ENCODE data around the gene PAPLN. TPM values are rescaled to one million over a fixed set of nuclear protein-coding genes. Genes with fewer than 3 reads are reported as not detected.

Gene PAPLN
- total and polyA plus RNA-seq, 4 donors, result 0.68 to 2.8 (median 1.3) TPM

DNA sequence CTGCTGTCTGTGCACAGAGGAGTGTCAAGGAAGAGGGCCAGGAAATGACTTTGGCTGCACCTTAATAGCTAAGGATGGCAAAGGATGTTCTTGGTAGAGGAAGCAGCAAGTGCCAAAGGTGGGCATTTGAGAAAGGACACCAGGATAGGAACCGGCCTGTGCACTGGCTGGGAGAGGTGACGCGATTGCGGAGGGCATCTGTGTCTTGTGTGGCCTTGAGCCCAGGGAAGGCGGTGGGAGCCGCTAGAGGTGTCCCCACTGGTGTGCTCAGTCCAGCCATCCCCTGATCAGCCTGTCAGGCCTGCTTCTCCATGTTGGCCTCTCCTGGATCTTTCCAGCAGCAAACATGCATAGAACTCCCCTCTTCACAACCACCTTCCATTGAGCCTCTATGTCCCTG lies 30.2 kb downstream of the PAPLN start:
- no peak for DNase-seq (ENCODE audit: low spot score)
- 97% methylated on average over 6 of the region's 6 CpGs for WGBS
- no peaks in the 10 kb centered on the region for H3K27me3 ChIP-seq (ENCODE audit: control insufficient read depth in 4 of 4, insufficient read depth in 4 of 4, low read length in 3 of 4)
- no peak overlapping the region for H3K9ac ChIP-seq (ENCODE audit: low read depth in 1 of 2, low read length in 2 of 2)
- H3K27ac ChIP-seq (ENCODE audit: low read depth in 1 of 2, low read length in 2 of 2), result no peak overlapping the region
- no peaks in the 10 kb centered on the region for H3K36me3 ChIP-seq (ENCODE audit: control insufficient read depth in 4 of 4, insufficient read depth in 3 of 4, low read depth in 1 of 4, low read length in 3 of 4)
- TF ChIP-seq GABPA (IDR thresholded peaks at IDR 0.05 in 1 of 2, conservative IDR thresholded peaks at IDR 0.05 in 1 of 2) (no peak), TAF1 (conservative IDR thresholded peaks at IDR 0.05) (no peak), RXRA (IDR thresholded peaks at IDR 0.05) (no peak), FOXA2 (IDR thresholded peaks at IDR 0.05) (no peak), JUND (IDR thresholded peaks at IDR 0.05) (no peak), RAD21 (IDR thresholded peaks at IDR 0.05) (no peak), YY1 (IDR thresholded peaks at IDR 0.05) (no peak), HNF4A (conservative IDR thresholded peaks at IDR 0.05) (no peak), SP1 (IDR thresholded peaks at IDR 0.05) (no peak)
- TF ChIP-seq, protein P1, sequence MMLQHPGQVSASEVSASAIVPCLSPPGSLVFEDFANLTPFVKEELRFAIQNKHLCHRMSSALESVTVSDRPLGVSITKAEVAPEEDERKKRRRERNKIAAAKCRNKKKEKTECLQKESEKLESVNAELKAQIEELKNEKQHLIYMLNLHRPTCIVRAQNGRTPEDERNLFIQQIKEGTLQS (IDR thresholded peaks at IDR 0.05), result no peak
- TF ChIP-seq, protein P2, sequence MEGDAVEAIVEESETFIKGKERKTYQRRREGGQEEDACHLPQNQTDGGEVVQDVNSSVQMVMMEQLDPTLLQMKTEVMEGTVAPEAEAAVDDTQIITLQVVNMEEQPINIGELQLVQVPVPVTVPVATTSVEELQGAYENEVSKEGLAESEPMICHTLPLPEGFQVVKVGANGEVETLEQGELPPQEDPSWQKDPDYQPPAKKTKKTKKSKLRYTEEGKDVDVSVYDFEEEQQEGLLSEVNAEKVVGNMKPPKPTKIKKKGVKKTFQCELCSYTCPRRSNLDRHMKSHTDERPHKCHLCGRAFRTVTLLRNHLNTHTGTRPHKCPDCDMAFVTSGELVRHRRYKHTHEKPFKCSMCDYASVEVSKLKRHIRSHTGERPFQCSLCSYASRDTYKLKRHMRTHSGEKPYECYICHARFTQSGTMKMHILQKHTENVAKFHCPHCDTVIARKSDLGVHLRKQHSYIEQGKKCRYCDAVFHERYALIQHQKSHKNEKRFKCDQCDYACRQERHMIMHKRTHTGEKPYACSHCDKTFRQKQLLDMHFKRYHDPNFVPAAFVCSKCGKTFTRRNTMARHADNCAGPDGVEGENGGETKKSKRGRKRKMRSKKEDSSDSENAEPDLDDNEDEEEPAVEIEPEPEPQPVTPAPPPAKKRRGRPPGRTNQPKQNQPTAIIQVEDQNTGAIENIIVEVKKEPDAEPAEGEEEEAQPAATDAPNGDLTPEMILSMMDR (IDR thresholded peaks at IDR 0.05; ENCODE audit: low read depth, low read length, missing input control), result no peak
- TF ChIP-seq, protein P3, sequence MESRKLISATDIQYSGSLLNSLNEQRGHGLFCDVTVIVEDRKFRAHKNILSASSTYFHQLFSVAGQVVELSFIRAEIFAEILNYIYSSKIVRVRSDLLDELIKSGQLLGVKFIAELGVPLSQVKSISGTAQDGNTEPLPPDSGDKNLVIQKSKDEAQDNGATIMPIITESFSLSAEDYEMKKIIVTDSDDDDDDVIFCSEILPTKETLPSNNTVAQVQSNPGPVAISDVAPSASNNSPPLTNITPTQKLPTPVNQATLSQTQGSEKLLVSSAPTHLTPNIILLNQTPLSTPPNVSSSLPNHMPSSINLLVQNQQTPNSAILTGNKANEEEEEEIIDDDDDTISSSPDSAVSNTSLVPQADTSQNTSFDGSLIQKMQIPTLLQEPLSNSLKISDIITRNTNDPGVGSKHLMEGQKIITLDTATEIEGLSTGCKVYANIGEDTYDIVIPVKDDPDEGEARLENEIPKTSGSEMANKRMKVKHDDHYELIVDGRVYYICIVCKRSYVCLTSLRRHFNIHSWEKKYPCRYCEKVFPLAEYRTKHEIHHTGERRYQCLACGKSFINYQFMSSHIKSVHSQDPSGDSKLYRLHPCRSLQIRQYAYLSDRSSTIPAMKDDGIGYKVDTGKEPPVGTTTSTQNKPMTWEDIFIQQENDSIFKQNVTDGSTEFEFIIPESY (IDR thresholded peaks at IDR 0.05), result no peak
- no peak overlapping the region for H3K4me3 ChIP-seq (ENCODE audit: low read depth in 1 of 3, low read length in 3 of 3)
- H3K4me1 ChIP-seq (ENCODE audit: control insufficient read depth in 4 of 4, insufficient read depth in 4 of 4, low read length in 3 of 4), result peaks cover 0 to 14% (median 7%) of the 10 kb centered on the region in 4 donors
- H3K9me3 ChIP-seq (ENCODE audit: control insufficient read depth in 4 of 4, low read length in 3 of 4), result no peaks in the 10 kb centered on the region

DNA sequence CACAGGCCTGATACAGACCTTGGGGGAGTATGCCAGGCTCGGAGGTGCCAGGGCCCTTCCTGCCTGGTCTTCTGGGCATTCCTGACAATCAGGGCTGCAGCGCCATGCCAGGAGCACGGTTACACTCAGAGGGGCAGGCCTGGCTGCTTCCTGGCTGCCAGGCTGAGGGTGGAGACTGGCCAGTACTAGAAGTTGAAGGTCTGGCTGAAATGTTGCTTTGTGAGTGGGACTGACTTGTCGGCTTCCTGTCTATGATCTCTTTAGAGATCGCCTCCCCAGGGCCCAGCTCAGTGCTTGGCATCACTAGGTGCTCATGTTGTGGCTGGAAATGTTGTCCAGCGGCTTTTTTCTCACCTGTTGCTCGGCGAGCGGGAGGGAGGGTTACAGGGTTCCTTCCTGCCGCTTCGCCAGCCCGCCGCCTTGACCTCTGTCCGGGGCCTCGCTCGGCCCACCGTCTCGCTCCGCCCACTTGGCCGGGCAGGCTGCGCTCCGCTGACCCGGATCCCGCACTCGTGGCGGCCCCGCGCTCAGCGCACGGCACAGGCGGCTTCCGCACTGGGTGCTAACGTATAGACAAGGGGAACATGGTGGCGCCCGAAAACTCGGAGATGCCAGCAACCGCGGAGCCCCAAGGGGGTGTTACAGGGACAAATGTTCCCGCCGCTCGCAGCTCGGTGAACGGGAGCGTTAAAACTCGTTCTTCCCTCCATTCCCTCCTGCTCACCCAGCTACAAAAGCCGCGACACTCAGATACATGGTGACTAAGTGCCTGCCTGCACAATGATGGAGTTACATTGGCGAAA lies 32.6 kb downstream of the PAPLN start:
- H3K9ac ChIP-seq (ENCODE audit: low read depth in 1 of 2, low read length in 2 of 2), result no peak overlapping the region
- TF ChIP-seq FOXA1 (IDR thresholded peaks at IDR 0.05) (no peak), JUND (IDR thresholded peaks at IDR 0.05) (no peak), EGR1 (IDR thresholded peaks at IDR 0.05; ENCODE audit: low read depth in 2 of 2) (no peak), NR2F2 (IDR thresholded peaks at IDR 0.05) (no peak), HNF4G (IDR thresholded peaks at IDR 0.05) (no peak), SP1 (IDR thresholded peaks at IDR 0.05) (no peak), RAD21 (IDR thresholded peaks at IDR 0.05) (no peak), RXRA (IDR thresholded peaks at IDR 0.05) (no peak), YY1 (IDR thresholded peaks at IDR 0.05) (no peak), TAF1 (conservative IDR thresholded peaks at IDR 0.05) (no peak)
- TF ChIP-seq, protein P3 (IDR thresholded peaks at IDR 0.05), result no peak
- TF ChIP-seq, protein P4, sequence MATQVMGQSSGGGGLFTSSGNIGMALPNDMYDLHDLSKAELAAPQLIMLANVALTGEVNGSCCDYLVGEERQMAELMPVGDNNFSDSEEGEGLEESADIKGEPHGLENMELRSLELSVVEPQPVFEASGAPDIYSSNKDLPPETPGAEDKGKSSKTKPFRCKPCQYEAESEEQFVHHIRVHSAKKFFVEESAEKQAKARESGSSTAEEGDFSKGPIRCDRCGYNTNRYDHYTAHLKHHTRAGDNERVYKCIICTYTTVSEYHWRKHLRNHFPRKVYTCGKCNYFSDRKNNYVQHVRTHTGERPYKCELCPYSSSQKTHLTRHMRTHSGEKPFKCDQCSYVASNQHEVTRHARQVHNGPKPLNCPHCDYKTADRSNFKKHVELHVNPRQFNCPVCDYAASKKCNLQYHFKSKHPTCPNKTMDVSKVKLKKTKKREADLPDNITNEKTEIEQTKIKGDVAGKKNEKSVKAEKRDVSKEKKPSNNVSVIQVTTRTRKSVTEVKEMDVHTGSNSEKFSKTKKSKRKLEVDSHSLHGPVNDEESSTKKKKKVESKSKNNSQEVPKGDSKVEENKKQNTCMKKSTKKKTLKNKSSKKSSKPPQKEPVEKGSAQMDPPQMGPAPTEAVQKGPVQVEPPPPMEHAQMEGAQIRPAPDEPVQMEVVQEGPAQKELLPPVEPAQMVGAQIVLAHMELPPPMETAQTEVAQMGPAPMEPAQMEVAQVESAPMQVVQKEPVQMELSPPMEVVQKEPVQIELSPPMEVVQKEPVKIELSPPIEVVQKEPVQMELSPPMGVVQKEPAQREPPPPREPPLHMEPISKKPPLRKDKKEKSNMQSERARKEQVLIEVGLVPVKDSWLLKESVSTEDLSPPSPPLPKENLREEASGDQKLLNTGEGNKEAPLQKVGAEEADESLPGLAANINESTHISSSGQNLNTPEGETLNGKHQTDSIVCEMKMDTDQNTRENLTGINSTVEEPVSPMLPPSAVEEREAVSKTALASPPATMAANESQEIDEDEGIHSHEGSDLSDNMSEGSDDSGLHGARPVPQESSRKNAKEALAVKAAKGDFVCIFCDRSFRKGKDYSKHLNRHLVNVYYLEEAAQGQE (IDR thresholded peaks at IDR 0.05), result no peak
- TF ChIP-seq, protein P2 (IDR thresholded peaks at IDR 0.05; ENCODE audit: low read depth, low read length, missing input control), result no peak
- TF ChIP-seq, protein P5, sequence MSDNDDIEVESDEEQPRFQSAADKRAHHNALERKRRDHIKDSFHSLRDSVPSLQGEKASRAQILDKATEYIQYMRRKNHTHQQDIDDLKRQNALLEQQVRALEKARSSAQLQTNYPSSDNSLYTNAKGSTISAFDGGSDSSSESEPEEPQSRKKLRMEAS (IDR thresholded peaks at IDR 0.05), result no peak
- DNase-seq (ENCODE audit: low spot score), result no peak
- peaks cover 0 to 14% (median 7%) of the 10 kb centered on the region in 4 donors for H3K4me1 ChIP-seq (ENCODE audit: control insufficient read depth in 4 of 4, insufficient read depth in 4 of 4, low read length in 3 of 4)
- no peak overlapping the region for H3K27ac ChIP-seq (ENCODE audit: low read depth in 1 of 2, low read length in 2 of 2)
- WGBS, result 23% methylated on average over 48 of the region's 48 CpGs
- H3K36me3 ChIP-seq (ENCODE audit: control insufficient read depth in 4 of 4, insufficient read depth in 3 of 4, low read depth in 1 of 4, low read length in 3 of 4), result peaks cover 1 to 11% (median 7%) of the 10 kb centered on the region in 4 donors
- H3K27me3 ChIP-seq (ENCODE audit: control insufficient read depth in 4 of 4, insufficient read depth in 4 of 4, low read length in 3 of 4), result no peaks in the 10 kb centered on the region
- H3K4me3 ChIP-seq (ENCODE audit: low read depth in 1 of 3, low read length in 3 of 3), result peak overlapping the region in 1 of 3 donors; percentile 33
- no peaks in the 10 kb centered on the region for H3K9me3 ChIP-seq (ENCODE audit: control insufficient read depth in 4 of 4, low read length in 3 of 4)

All from liver (tissue), 9 donors.